ENCODE data around the gene SLC30A1.

Gene SLC30A1

DNA sequence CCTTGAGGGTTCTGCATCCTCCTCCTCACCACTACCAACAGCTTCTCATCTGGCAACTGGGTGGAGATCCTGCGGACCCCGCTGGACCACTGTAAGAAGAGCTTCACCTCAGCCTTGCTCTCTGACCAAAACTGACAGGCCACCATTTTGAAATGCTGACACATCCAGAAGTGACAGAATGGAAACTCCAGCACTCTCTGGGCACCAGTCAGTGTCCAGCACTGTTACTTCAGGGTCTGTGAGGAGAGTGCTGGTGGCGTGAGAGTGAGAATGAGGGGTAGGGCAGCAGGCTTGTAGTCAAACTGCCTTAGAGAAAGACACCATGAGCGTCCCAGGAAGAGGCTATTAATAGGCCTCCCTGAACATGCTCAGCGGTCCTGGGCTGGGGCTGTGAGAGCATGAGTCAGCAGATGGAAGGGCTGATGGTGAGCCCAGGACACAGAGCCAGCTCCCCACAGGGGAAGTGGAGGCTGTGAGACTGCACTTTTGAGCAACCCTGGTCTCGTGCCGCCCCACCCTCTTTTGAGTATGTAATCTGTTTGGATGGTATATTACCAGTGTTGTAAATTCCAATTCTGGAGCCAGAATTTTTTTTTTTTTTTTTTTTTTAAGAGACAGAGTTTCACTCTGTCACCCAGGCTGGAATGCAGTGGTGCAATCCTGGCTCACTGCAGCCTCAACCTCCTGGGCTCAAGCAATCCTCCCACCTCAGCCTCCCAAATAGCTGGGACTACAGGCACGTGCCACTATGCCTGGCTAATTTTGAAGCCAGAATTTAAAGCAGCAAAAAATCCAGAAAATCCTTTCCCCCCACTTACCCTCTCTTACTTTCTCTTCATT lies 34.4 kb upstream of the SLC30A1 start:
- peak; percentile 85 for DNase-seq (ENCODE audit: low read depth, low spot score)

DNA sequence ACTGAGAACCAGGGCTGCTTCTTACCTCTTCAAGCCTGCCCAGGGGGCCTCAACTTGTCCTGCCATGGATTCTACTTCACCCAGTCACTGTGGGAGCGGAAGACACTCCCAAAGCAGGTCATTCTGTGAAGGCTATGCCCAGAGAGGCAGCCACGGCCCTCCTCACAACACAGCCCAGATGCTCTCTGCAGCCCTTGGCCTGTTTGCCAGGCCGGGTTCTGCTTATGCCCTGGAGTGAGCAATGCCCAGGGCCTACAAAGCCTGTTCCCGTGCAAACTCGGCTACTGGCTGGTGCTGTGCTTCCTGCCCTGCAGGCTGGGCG lies 33.8 kb upstream of the SLC30A1 start:
- in situ Hi-C loops (cut with HindIII; ENCODE audit: low sequenced_read_pairs) = no loop called here
- DNase-seq (ENCODE audit: low read depth, low spot score) = no peak
- no peak overlapping the region for H3K4me3 ChIP-seq (ENCODE audit: low read depth, low read length)
- TF ChIP-seq, protein P1, sequence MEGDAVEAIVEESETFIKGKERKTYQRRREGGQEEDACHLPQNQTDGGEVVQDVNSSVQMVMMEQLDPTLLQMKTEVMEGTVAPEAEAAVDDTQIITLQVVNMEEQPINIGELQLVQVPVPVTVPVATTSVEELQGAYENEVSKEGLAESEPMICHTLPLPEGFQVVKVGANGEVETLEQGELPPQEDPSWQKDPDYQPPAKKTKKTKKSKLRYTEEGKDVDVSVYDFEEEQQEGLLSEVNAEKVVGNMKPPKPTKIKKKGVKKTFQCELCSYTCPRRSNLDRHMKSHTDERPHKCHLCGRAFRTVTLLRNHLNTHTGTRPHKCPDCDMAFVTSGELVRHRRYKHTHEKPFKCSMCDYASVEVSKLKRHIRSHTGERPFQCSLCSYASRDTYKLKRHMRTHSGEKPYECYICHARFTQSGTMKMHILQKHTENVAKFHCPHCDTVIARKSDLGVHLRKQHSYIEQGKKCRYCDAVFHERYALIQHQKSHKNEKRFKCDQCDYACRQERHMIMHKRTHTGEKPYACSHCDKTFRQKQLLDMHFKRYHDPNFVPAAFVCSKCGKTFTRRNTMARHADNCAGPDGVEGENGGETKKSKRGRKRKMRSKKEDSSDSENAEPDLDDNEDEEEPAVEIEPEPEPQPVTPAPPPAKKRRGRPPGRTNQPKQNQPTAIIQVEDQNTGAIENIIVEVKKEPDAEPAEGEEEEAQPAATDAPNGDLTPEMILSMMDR (IDR thresholded peaks at IDR 0.05; ENCODE audit: low read depth, low read length) = no peak

More for the DNA sequence above, 34.4 kb upstream of the SLC30A1 start:
- TF ChIP-seq, protein P1 (IDR thresholded peaks at IDR 0.05; ENCODE audit: low read depth, low read length) = no peak
- in situ Hi-C loops (cut with HindIII; ENCODE audit: low sequenced_read_pairs) = no loop called here
- H3K4me3 ChIP-seq (ENCODE audit: low read depth, low read length) = no peak overlapping the region

DNA sequence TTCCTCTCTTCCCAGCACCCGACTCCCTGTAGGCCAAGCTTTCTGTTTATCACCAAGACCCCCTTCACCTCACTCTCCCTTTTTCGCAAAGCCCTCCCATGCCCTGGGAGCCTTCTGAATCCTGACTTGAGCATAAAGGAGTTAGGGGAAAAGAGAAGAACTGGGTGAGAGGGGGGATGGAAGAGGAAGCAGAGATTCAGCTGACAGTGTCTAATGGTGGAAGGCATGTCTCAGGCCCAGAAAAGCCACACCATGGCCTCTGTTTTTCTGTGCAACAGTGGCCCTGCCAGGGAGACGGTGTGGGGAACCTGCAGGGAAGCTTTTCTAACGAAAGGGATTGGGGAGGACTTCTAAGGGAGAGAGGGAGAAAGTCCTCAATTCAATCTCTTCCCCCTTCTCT lies 32.9 kb upstream of the SLC30A1 start:
- DNase-seq (ENCODE audit: low read depth, low spot score) = no peak
- H3K4me3 ChIP-seq (ENCODE audit: low read depth, low read length) = no peak overlapping the region
- TF ChIP-seq, protein P1 (IDR thresholded peaks at IDR 0.05; ENCODE audit: low read depth, low read length) = no peak
- in situ Hi-C loops (cut with HindIII; ENCODE audit: low sequenced_read_pairs) = no loop called here

DNA sequence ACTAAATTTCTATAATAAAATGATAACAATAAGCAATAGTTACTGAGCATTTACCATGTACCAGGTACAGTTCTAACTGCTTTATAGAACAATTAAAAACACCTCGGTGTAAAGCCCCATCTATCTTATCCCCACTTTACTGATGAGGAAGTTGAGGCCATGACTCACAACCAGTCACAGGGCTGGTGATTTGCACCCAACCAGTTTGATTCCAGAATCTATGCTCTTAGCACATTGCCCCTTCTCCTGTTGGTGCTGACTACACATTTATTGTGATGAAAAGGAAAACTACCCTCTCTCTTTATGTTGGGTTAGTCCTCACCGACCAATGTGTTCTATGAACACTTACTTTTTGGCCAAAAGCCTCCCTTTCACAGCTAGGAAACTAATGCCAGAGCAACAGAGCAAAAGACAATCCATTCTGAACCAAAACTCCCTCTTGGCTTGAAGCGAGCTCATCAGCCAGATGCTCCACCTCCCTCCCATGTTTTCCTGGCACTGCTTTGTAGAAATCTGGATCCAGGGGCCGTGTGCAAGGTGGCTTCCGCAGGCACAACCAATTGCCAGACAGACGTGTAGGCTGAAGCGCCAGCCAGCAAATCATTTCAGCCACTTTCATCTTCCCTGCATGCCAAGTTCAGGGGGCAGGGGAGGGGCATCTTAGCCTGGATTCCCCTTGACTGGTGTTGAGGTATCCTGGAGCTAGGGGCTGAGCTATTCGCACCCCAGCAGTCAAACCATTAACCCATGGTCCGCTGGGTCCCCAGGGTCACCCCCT lies 32.0 kb upstream of the SLC30A1 start:
- in situ Hi-C loops (cut with HindIII; ENCODE audit: low sequenced_read_pairs) = no loop called here
- TF ChIP-seq, protein P1 (IDR thresholded peaks at IDR 0.05; ENCODE audit: low read depth, low read length) = no peak
- peak; percentile 28 for DNase-seq (ENCODE audit: low read depth, low spot score)
- H3K4me3 ChIP-seq (ENCODE audit: low read depth, low read length) = no peak overlapping the region

DNA sequence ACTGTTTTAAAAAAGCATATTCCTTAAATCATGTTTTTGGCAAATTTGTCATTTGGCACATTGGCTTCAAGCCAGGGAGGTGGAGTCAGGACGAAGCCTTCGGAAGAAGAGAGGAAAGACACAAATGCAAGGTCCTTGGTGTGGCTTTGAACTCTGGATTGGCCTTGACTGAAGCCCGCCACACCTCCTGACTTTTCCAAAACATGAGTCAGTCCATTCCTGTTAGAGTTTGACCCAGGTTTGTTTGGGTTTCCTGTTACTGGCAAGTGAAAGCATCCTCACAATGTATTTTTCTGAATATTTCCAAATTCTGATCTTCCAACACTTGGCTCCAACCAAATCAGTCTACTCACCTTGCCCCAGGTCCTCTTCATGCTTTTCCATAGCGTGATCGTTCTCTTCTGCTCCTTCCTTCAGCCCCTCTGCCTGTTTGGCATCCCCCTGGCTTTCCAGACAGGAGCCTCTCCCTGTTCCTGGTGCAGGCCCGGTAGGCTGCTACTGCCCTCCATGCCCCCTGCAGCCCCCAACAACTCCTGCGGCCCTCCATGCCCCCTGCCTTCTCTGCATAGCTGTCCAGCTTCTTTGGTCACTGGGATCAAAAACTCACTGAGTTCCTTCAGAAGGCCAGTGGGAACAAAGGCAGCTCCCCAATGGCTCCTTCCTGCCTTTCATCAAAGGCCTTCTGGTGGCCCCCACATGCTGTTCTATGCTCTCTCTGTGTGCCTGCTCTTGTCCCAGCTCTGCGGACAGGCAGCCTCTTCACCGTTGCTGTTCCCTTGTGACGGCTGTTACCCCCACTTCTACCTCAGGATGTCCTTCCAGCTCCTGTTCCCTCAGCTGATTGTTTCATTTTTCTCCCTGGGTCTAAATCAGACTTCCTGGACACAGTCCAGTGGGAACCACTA lies 30.4 kb upstream of the SLC30A1 start:
- in situ Hi-C loops (cut with HindIII; ENCODE audit: low sequenced_read_pairs) = no loop called here

More for the DNA sequence above, 30.4 kb upstream of the SLC30A1 start:
- no peak overlapping the region for H3K4me3 ChIP-seq (ENCODE audit: low read depth, low read length)
- TF ChIP-seq, protein P1 (IDR thresholded peaks at IDR 0.05; ENCODE audit: low read depth, low read length) = no peak
- peak; percentile 19 for DNase-seq (ENCODE audit: low read depth, low spot score)

Data from astrocyte of the spinal cord (primary cell).